Dermis lymphatic vessel endothelial cell (primary cell): ENCODE results near the gene CLEC4C. TPM values are rescaled to one million over a fixed set of nuclear protein-coding genes. Genes with fewer than 3 reads are reported as not detected.

Source experiments
- total RNA-seq: library from RNA; depleted of rRNA; stranded (reverse); fragments of >200 nt; gene quantifications from 2 replicates; pipeline ENCODE4 v1.2.1, GENCODE V29; 2014

Gene CLEC4C, protein sequence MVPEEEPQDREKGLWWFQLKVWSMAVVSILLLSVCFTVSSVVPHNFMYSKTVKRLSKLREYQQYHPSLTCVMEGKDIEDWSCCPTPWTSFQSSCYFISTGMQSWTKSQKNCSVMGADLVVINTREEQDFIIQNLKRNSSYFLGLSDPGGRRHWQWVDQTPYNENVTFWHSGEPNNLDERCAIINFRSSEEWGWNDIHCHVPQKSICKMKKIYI
- not detected in 2 replicates for total RNA-seq

GRCh38 chr12:7747246-7747645 lies at the start of gene CLEC4C:
CLEC4C (minus strand) TSS chr12:7747375; CDS start chr12:7747348, 27 bp downstream.

GRCh38 chr12:7788884-7789528 lies 41.8 kb upstream of the CLEC4C start, which contains the start of gene NANOG:
NANOG (plus strand) TSS chr12:7789402; CDS start chr12:7789615, 213 bp downstream.

DNA sequence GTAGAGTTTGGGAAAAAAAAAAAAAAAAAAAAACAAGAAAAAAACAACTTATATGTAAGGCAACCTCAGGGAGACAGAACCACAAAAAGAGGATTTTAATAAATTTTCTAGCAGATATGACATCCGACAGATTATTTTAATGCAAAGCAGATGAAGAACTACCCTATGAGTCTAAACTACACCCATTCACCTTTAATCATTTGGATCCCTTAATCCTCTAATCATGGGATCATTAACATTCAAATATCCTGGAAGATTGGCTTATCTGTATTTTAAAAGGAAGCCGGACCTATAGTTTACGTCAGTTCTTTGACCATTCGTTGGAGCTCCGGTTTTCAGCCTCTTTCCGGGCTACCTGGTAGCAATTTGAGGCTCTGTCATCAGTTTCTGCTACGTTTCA lies 36.0 kb downstream of the CLEC4C start, which contains the start of gene DPPA3:
Gene DPPA3, plus strand, starts transcription at position 301 of the 400 bp plus-strand sequence. CDS start 138 bp downstream, outside the sequence.

GRCh38 chr12:7695566-7696197 lies 51.5 kb downstream of the CLEC4C start, which contains the start of gene GDF3:
GDF3 (minus strand) TSS chr12:7695775; CDS start chr12:7695728, 47 bp downstream.

Other genes with a start within 250 kb of the CLEC4C start
- gene CD163, start 243.6 kb downstream of the CLEC4C start, total RNA-seq, result not detected in 2 replicates
- gene APOBEC1, start 81.5 kb downstream of the CLEC4C start, total RNA-seq, result not detected in 2 replicates
- 0.26 and 1.2 TPM in 2 replicates for gene GDF3, start 51.6 kb downstream of the CLEC4C start, total RNA-seq
- not detected in 2 replicates for gene DPPA3, start 35.9 kb downstream of the CLEC4C start, total RNA-seq
- gene NANOGNB, start 17.8 kb upstream of the CLEC4C start, total RNA-seq, result not detected in 2 replicates
- not detected in 2 replicates for gene NANOG, start 42.0 kb upstream of the CLEC4C start, total RNA-seq
- gene SLC2A14, start 125.5 kb upstream of the CLEC4C start, total RNA-seq, result under 0.01 and 0.22 TPM in 2 replicates
- 49.6 and 82.9 TPM in 2 replicates for gene SLC2A3, start 188.8 kb upstream of the CLEC4C start, total RNA-seq